ENCODE results near the gene HMCN1.

HMCN1 gene

GRCh38 chr1:185996211-185996610, 262.0 kb downstream of the HMCN1 start:
- CTCF ChIA-PET = no interaction called here
- no peak for DNase-seq (ENCODE audit: extremely low spot score)

GRCh38 chr1:185998391-185998790, 264.2 kb downstream of the HMCN1 start:
- POLR2A ChIA-PET = no interaction called here
- TF ChIP-seq BHLHE40 (IDR thresholded peaks at IDR 0.05; ENCODE audit: borderline replicate concordance) (no peak), FOXK2 (IDR thresholded peaks at IDR 0.05) (no peak), ARNT (IDR thresholded peaks at IDR 0.05) (no peak), HDGF (IDR thresholded peaks at IDR 0.05; ENCODE audit: borderline replicate concordance) (no peak), NFRKB (IDR thresholded peaks at IDR 0.05) (no peak), ELF4 (IDR thresholded peaks at IDR 0.05) (no peak), CTBP1 (IDR thresholded peaks at IDR 0.05; ENCODE audit: borderline replicate concordance) (no peak), L3MBTL2 (conservative IDR thresholded peaks at IDR 0.05) (no peak), TARDBP (IDR thresholded peaks at IDR 0.05) (no peak), SUZ12 (IDR thresholded peaks at IDR 0.05) (no peak), LEF1 (IDR thresholded peaks at IDR 0.05; ENCODE audit: borderline replicate concordance) (no peak), ZNF384 (IDR thresholded peaks at IDR 0.05) (no peak), FOXA1 (IDR thresholded peaks at IDR 0.05) (no peak)
- TF ChIP-seq, protein P1, sequence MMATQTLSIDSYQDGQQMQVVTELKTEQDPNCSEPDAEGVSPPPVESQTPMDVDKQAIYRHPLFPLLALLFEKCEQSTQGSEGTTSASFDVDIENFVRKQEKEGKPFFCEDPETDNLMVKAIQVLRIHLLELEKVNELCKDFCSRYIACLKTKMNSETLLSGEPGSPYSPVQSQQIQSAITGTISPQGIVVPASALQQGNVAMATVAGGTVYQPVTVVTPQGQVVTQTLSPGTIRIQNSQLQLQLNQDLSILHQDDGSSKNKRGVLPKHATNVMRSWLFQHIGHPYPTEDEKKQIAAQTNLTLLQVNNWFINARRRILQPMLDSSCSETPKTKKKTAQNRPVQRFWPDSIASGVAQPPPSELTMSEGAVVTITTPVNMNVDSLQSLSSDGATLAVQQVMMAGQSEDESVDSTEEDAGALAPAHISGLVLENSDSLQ (IDR thresholded peaks at IDR 0.05) = no peak
- CTCF ChIA-PET = interaction anchor here (0.6 kb wide), 1 partner anchor 16 kb away, joined by 3 read pairs; no protein-coding TSS in a partner anchor
- peak; percentile 28 for DNase-seq (ENCODE audit: extremely low spot score)

More at GRCh38 chr1:185996211-185996610, 262.0 kb downstream of the HMCN1 start:
- TF ChIP-seq FOXA1 (IDR thresholded peaks at IDR 0.05) (no peak), ELF4 (IDR thresholded peaks at IDR 0.05) (no peak), SUZ12 (IDR thresholded peaks at IDR 0.05) (no peak), BHLHE40 (IDR thresholded peaks at IDR 0.05; ENCODE audit: borderline replicate concordance) (no peak), NFRKB (IDR thresholded peaks at IDR 0.05) (no peak), FOXK2 (IDR thresholded peaks at IDR 0.05) (no peak), CTBP1 (IDR thresholded peaks at IDR 0.05; ENCODE audit: borderline replicate concordance) (no peak)
- TF ChIP-seq, protein P1 (IDR thresholded peaks at IDR 0.05) = no peak
- POLR2A ChIA-PET = no interaction called here

DNA sequence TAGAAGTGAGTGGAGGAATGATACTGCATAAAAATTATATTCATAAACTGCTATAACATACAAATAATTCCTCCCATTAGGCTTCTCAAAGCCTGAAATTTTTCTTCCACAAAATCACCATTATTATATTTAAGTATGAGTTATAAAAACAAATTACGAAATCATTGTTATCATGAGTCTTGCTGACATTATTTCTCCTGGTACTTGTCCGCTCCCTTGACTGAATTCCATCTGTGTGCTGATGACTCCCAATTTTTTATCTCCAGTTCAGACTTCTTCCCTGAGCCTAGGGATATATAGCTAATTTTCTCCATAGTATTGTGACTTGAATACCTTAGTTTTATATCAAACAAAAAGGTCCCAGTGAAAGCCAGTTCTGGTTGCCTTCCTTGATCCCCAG, 268.2 kb downstream of the HMCN1 start:
- ChIA-PET CTCF (no interaction called here), POLR2A (no interaction called here)
- no peak for DNase-seq (ENCODE audit: extremely low spot score)
- TF ChIP-seq BHLHE40 (IDR thresholded peaks at IDR 0.05; ENCODE audit: borderline replicate concordance) = no peak
- TF ChIP-seq SP1 (IDR thresholded peaks at IDR 0.05) = no peak
- no peak for TF ChIP-seq TARDBP (IDR thresholded peaks at IDR 0.05)
- TF ChIP-seq ELF4 (IDR thresholded peaks at IDR 0.05) = no peak
- no peak for TF ChIP-seq HDGF (IDR thresholded peaks at IDR 0.05; ENCODE audit: borderline replicate concordance)
- TF ChIP-seq FOXA1 (IDR thresholded peaks at IDR 0.05) = no peak
- TF ChIP-seq L3MBTL2 (conservative IDR thresholded peaks at IDR 0.05) = no peak
- TF ChIP-seq LEF1 (IDR thresholded peaks at IDR 0.05; ENCODE audit: borderline replicate concordance) = no peak

GRCh38 chr1:186009039-186009737, 275.0 kb downstream of the HMCN1 start:
- TF ChIP-seq LEF1 (IDR thresholded peaks at IDR 0.05; ENCODE audit: borderline replicate concordance) = no peak
- TF ChIP-seq NFRKB (IDR thresholded peaks at IDR 0.05) = no peak
- TF ChIP-seq SUZ12 (IDR thresholded peaks at IDR 0.05) = no peak
- no peak for TF ChIP-seq L3MBTL2 (conservative IDR thresholded peaks at IDR 0.05)
- TF ChIP-seq FOXM1 (IDR thresholded peaks at IDR 0.05; ENCODE audit: borderline replicate concordance) = no peak
- TF ChIP-seq BHLHE40 (IDR thresholded peaks at IDR 0.05; ENCODE audit: borderline replicate concordance) = no peak
- TF ChIP-seq ELF4 (IDR thresholded peaks at IDR 0.05) = no peak
- TF ChIP-seq FOXA1 (IDR thresholded peaks at IDR 0.05) = no peak
- TF ChIP-seq ZNF384 (IDR thresholded peaks at IDR 0.05) = no peak
- no peak for TF ChIP-seq SP1 (IDR thresholded peaks at IDR 0.05)
- TF ChIP-seq CTBP1 (IDR thresholded peaks at IDR 0.05; ENCODE audit: borderline replicate concordance) = no peak
- TF ChIP-seq, protein P1 (IDR thresholded peaks at IDR 0.05) = no peak
- TF ChIP-seq HDGF (IDR thresholded peaks at IDR 0.05; ENCODE audit: borderline replicate concordance) = no peak
- TF ChIP-seq TARDBP (IDR thresholded peaks at IDR 0.05) = no peak
- TF ChIP-seq FOXK2 (IDR thresholded peaks at IDR 0.05) = no peak
- no peak for DNase-seq (ENCODE audit: extremely low spot score)
- CTCF ChIA-PET = no interaction called here
- POLR2A ChIA-PET = no interaction called here

- TF ChIP-seq SP1 (IDR thresholded peaks at IDR 0.05) = no peak
- no peak for TF ChIP-seq ELF4 (IDR thresholded peaks at IDR 0.05)
- no peak for TF ChIP-seq BHLHE40 (IDR thresholded peaks at IDR 0.05; ENCODE audit: borderline replicate concordance)
- TF ChIP-seq, protein P1 (IDR thresholded peaks at IDR 0.05) = no peak
- TF ChIP-seq L3MBTL2 (conservative IDR thresholded peaks at IDR 0.05) = no peak
- TF ChIP-seq CTBP1 (IDR thresholded peaks at IDR 0.05; ENCODE audit: borderline replicate concordance) = no peak
- DNase-seq (ENCODE audit: extremely low spot score) = no peak
- CTCF ChIA-PET = no interaction called here
- POLR2A ChIA-PET = no interaction called here
Observed at GRCh38 chr1:186014370-186015037, 280.3 kb downstream of the HMCN1 start.
